ENCODE measurements around the gene COL18A1.

DNA sequence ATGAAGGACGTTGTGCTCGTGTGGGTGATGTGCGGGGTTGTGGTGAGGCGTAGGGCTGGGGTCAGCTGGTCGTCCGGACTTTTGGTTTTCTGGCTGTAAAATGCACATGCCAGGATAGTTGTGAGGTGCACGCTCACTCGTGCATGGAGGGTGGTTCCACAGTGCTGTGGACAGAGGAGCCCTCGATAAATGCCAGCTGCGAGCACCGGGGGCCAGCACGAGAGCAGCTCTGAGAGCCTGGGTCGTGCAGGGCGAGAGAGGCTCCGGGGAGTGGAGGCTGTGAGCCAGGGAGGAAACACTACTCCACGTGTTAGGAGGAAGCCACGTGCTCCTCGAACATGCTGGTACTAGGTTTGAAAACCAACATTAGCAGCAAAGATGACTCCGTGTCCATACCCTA is 39.4 kb downstream of the COL18A1 start:
- TF ChIP-seq, protein P1, sequence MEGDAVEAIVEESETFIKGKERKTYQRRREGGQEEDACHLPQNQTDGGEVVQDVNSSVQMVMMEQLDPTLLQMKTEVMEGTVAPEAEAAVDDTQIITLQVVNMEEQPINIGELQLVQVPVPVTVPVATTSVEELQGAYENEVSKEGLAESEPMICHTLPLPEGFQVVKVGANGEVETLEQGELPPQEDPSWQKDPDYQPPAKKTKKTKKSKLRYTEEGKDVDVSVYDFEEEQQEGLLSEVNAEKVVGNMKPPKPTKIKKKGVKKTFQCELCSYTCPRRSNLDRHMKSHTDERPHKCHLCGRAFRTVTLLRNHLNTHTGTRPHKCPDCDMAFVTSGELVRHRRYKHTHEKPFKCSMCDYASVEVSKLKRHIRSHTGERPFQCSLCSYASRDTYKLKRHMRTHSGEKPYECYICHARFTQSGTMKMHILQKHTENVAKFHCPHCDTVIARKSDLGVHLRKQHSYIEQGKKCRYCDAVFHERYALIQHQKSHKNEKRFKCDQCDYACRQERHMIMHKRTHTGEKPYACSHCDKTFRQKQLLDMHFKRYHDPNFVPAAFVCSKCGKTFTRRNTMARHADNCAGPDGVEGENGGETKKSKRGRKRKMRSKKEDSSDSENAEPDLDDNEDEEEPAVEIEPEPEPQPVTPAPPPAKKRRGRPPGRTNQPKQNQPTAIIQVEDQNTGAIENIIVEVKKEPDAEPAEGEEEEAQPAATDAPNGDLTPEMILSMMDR (optimal IDR thresholded peaks at IDR 0.05 in 1 of 3, IDR thresholded peaks at IDR 0.05 in 1 of 3, conservative IDR thresholded peaks at IDR 0.05 in 1 of 3; ENCODE audit: extremely low read depth in 1 of 3, insufficient read depth in 2 of 3, low read length in 3 of 3), result no peak
- no peak for TF ChIP-seq EZH2 (IDR thresholded peaks at IDR 0.05; ENCODE audit: low read length)

Measured in keratinocyte (primary cell).